NCI-H526 (cell line): ENCODE measurements around the gene WTAP.
"Not testable (repeated sequence)": the region's sequence is repeated elsewhere in the genome, so short reads cannot be mapped to it uniquely, and the experiment has no call there.

ENCODE experiments used
- DNase-seq, 2 experiments: peaks; one replicate each; lab custom pipeline; 2025; lab: John Stamatoyannopoulos, UW

Gene WTAP

DNA sequence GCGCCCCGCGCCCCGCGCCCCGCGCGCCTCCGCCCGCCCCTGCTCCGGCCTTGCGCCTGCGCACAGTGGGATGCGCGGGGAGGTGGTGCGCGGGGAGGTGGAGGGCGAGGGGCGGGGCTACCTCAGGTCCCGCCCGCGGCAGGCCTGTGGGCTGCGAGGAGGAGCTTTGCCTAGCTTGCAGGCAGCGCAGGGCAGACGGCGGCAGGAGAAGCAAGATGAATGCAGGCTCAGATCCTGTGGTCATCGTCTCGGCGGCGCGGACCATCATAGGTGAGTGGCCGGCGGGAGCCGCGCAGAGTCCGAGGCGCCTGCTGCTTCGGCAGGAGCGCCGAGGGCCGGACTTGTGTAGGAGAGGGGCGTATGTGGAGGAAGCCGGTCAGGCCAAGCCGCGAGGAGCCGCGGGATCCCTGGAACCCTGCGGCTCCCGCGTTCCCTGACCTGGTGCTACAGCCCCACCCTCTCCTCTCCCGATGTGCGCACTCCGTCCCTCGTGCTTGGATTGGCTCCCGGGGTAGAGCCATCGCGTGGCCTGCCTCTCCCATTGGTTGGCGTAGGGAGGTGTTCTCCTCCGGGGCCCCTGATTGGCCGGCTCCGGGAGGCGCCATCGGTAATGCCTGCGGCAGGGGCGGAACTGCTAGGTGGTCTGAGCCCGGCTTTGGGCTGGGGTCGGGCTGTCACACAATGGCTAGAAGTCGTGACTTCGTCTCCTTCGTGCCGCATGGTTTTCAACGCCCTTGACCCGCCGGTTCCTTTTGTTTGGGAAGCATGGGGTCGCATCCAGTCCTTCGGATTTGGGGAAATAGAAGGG is 34.8 kb downstream of the WTAP start, which contains the start of gene ACAT2:
Gene ACAT2 (plus strand): TSS at position 173 of the 808 bp plus-strand sequence. CDS start 43 bp downstream, at position 216.
- peak; percentile 93 to 97 for DNase-seq

DNA sequence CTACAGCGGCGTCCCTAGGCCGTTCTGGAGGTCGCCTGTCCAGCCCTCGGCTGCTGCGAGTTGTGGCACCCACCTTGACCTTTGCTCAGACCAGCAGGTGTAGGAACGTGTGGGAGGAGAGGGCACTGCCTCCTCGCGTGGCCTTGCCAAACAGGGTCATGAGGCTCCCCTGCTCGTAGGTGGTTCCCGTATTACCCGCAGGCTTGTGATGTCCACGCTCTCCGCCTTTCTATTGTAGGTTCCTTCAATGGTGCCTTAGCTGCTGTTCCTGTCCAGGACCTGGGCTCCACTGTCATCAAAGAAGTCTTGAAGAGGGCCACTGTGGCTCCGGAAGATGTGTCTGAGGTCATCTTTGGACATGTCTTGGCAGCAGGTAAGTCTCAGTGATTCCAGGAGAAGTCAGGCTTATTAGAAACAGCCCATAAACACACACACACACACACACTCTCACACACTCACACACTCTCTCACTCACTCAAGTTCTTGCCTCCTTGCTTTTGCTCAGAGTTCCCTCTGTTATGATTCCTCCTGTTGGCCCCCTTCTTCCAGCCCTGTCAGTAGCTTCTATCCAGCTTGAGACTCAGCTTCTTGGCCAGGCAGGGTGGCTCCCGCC is 35.5 kb downstream of the WTAP start:
- peak in 1 of 2 experiments; percentile 31 for DNase-seq

DNA sequence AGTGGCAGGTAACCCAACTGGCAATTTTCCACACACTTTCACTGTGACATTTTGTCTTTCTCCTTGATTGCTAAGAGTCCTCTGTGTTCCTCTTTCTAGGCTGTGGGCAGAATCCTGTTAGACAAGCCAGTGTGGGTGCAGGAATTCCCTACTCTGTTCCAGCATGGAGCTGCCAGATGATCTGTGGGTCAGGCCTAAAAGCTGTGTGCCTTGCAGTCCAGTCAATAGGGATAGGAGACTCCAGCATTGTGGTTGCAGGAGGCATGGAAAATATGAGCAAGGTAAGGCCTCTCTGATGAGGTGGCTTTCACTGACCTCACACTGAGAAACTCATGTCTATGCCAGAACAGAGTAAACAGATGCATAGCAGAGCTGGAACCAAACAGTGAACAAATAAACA is 39.6 kb downstream of the WTAP start:
- no peak for DNase-seq

DNA sequence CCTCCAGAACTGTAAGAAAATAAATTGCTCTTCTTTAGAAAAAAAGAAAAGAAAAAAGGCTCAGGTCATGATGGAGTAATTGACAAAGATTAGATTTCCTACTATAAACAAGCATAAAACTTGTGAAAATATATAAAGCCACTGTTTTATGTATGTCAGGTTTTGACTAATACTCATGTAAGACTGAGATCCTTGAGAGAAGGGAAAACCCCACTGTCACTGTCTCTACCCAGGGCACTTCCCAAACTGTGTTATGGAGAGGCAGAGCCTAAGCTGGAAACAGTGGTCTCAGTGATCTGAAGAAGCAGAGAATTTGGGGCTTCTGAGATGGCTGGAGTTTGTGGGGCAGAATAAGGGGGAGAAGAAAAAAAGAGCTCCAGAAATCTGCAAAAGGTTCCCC is 42.2 kb downstream of the WTAP start:
- no peak for DNase-seq

GRCh38 chr6:159772196-159772595 is 44.9 kb downstream of the WTAP start:
- DNase-seq, result no peak

GRCh38 chr6:159777240-159777904 is 50.1 kb downstream of the WTAP start:
- no peak for DNase-seq

DNA sequence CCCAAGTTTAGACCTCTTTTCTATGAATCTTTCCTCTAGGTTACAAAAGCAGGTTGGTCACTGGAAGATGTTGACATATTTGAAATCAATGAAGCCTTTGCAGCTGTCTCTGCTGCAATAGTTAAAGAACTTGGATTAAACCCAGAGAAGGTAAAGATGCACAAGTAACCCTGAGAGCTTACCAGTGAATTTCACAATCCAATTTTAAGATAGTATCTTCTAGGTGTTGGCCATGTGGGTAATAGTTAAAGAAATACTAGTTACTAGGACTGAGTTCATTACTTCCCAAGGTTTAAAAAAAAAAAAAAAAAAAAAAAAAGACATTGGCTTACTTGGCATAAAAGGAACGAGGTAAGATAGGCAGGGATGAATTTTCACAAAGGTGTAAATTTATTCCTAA is 50.8 kb downstream of the WTAP start:
- DNase-seq, result no peak

DNA sequence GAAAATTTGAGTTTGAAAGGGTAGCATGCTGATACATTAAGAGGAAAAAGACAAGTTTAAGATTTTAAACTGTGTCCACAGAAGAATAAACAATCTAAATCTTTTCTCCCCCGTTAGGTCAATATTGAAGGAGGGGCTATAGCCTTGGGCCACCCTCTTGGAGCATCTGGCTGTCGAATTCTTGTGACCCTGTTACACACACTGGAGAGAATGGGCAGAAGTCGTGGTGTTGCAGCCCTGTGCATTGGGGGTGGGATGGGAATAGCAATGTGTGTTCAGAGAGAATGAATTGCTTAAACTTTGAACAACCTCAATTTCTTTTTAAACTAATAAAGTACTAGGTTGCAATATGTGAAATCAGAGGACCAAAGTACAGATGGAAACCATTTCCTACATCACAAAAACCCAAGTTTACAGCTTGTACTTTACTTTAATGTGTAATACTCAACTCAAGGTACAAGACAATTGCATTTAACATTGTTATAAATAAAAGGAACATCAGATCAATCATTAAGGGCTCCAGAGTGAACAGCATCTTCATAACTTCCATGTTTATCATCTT is 51.3 kb downstream of the WTAP start:
- no peak for DNase-seq

GRCh38 chr6:159788276-159788675 is 61.0 kb downstream of the WTAP start:
- DNase-seq, result no peak

DNA sequence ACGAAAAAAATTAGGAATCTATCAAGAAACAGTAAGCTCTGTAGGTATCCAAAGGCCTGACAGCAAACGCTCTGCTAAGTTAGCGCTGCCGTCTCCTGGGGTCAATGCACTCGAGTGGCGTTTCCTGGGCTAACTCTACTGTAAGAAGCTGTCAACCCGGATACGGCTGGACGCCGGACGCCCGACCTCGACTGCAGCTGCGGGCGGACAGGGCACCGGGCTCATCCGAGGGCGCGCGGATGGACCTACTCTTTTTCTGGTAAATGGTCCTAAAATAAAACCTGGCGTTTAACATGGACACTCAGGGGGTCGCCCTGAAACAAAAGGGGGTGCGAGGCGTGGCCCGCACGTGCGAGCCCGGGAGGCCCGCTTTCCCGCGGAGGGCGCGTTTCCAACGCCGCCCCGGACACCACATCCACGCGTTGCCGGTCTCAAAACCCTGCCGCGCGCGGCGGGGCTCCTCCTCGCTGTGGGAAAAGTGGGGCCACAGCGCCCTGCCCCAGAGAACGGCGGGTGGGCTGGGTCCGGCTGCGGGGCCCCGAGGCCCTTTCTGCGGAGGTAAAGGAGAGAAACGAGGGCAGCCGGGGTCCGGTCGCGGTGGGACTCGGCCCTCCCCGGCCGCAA is 61.6 kb downstream of the WTAP start:
- peak in 1 of 2 experiments; percentile 33 for DNase-seq

DNA sequence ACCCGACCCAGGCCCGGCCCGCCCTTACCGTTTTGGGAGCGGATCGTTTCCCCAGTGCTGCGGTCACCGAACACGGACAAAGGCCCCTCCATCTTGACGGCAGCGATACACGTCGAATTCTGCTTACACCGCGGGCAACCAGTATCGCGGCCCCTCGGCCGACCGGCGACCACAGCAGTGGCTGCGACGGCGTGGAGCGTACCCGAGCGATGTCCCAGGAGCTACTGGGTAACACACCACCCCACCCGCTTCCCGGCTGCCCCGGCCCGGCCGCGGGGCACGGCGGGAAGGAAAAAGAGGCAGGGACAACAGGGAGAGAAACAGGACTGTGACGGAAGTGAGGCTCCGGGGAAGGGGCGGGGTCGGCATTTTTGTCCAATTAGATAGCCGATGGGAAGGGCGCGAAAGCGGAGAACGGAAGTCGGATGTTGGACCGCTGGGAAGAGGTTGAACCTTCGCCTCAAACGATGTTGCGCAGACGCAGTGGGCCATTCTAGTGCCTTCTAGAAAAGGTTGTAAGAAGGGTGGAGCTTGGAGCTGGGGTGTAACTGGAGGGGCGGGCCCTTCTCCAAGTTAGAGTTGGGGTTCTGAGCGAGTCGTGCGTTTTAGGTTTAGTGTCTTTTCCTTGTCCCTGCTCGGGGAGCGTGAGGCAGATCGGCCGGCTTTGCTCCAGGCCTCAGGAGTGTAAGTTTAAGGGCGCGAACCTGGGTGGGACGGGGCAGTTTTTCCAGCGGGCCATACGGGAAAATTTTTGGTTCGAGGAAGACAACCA is 62.3 kb downstream of the WTAP start, which contains the start of gene TCP1:
Gene TCP1 (minus strand): TSS at position 226 of the 772 bp plus-strand sequence. CDS start 134 bp downstream, at position 92.
- DNase-seq, result peak; percentile 98 to 99

DNA sequence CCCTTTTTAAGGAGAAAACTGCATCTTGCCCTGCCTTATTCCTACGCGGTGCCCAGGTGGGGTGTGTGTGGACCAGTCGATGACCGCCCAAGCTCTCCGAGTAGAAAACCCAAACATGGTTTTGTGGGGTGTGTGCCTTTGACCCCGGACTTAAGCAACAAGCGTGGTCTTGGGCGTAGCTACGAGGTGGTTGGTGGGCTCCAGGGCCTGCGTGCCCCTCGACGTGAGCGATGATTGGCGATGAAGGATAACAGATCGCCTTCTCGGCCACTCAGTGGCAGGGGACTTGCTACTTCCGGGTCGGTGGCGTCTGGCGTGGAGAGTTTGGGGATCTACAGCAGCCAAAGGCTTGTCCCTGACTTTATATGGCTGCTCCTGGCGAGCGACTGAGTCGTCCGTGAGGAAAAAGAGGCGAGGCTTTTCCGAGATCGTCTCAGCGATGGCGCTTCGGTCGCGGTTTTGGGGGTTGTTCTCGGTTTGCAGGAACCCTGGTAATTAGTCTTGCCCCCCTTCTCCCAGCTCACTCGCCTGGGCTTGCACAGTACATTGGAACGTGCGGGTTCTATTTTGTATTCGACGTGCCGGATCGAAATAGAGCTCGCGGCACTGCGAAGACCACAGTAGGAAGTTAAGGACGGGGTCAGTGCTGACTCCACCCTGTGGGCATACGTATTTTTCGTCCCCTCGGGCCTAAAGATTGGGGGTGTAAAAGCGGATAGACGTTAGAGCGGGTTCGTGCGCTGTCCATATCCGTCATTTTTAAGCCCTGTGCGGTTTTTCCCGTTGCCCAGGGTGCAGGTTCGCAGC is 63.0 kb downstream of the WTAP start, which contains the start of gene MRPL18:
Gene MRPL18 (plus strand): TSS at position 319 of the 807 bp plus-strand sequence. CDS start 121 bp downstream, at position 440.
- DNase-seq, result peak; percentile 97 to 98

- DNase-seq, result peak in 1 of 2 experiments; percentile 44
Observed at GRCh38 chr6:159790956-159791598, 63.8 kb downstream of the WTAP start.

GRCh38 chr6:159794976-159795375 is 67.7 kb downstream of the WTAP start:
- DNase-seq, result not testable (repeated sequence)

- DNase-seq, result no peak
Observed at GRCh38 chr6:159797554-159797953, 70.2 kb downstream of the WTAP start.

DNA sequence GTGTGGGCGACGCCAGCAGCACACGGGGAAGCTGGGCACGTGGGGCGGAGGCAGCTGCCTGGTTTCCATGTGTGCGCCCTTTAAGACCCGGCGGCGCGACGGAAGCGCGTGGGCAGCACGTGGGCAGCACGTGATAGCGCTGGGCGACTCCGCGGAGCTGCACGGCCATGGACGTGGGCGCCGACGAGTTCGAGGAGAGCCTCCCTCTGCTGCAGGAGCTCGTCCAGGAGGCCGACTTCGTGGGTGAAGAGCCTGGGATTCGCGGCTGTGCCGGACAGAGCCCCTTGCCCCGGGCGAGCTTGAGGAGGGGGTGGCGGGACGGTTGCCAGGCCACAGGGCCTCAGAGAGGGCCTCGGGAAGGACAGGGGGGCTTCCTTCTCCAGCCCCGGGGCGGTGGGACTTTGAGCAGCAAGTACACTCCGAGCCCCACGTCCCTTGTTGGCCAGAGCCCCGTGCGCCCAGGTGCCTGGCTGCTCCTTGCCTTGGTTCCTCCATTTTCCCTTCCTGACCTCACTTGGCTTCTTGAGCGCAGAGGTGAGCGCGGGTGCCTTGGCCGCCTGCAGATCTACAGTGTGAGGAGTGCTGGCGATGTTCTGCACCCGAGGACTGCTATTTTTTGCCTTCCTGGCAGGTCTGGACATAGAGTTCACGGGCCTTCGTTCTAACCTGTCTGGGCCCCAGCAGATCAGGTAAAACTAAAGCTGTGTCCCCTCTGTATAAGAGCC is 73.0 kb downstream of the WTAP start, which contains the start of gene PNLDC1:
Gene PNLDC1 (plus strand): TSS at position 136 of the 725 bp plus-strand sequence. CDS start 32 bp downstream, at position 168.
- DNase-seq, result no peak

GRCh38 chr6:159801935-159802334 is 74.6 kb downstream of the WTAP start:
- DNase-seq, result no peak

DNA sequence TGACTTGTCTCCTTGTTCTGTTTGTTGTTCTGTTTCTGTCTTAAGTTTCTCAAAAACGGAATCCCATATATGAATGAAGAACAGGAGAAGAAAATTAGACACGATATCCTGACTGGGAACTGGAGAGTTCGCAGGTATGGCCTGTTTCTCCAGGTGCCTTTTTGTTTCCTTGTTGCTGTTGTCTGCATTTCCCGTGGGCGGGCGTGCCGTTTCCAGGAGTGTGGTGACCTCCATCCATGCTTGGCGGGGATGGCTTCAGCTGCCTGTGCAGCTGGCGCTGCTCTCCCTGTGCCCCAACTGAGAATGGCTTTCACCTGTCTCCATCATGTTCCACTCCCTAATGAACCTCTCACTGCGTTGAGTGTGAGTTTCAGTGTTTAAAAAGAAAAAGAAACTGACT is 77.2 kb downstream of the WTAP start:
- no peak for DNase-seq
